K562 (cell line): Measurements from ENCODE around the gene CNGA1. TPM values are rescaled to one million over a fixed set of nuclear protein-coding genes. Genes with fewer than 3 reads are reported as not detected.

Experiments used
- YY1 ChIP-seq, 3 experiments: IDR thresholded peaks; 2 replicates each; pipeline ENCODE4 v1.6.1; 2011; ENCODE audit warnings: low read length in 2 of 3, mild to moderate bottlenecking in 2 of 3, moderate library complexity in 2 of 3, borderline replicate concordance in 1 of 3, control low read depth in 1 of 3, low read depth in 1 of 3; ENCODE audit not compliant: insufficient read depth in 3 of 3, insufficient replicate concordance in 2 of 3, control insufficient read depth in 1 of 3, insufficient read length in 1 of 3; ENCODE audit errors: extremely low read depth in 1 of 3
- polyA plus RNA-seq, 8 experiments: library from polyadenylated mRNA; depleted of rRNA in 4 of 8; stranded (reverse) in 5 of 8; unstranded in 3 of 8; fragments of >200 nt; fragmentation: Nextera tagmentation in 2 of 8; fragmentation: Illumina TruSeq in 1 of 8; extraction: Ambion mirVana in 2 of 8; extraction: Trizol in 1 of 8; gene quantifications; 2 replicates each; pipeline versions ENCODE4 v1.2.1 to v1.2.3, GENCODE V29; 2011 to 2014; ENCODE audit warnings: inconsistent platforms in 1 of 8, missing spikeins in 1 of 8
- total RNA-seq, 7 experiments: library from RNA; depleted of rRNA in 6 of 7; stranded (reverse); fragments of >200 nt in 6 of 7; fragmentation: Illumina TruSeq in 2 of 7; extraction: Trizol in 2 of 7; gene quantifications; 2 replicates each; pipeline versions ENCODE4 v1.2.1 to v1.2.3, GENCODE V29; 2011 to 2021; ENCODE audit warnings: low replicate concordance in 1 of 7
- TF ChIP-seq, protein P1 (sequence below): fragments of 450-650 bp; IDR thresholded peaks from 2 replicates; pipeline ENCODE4 v1.6.1; 2016; ENCODE audit warnings: mild to moderate bottlenecking, moderate library complexity

The CNGA1 gene
- total and polyA plus RNA-seq, 9 of the 15 experiments (the other 6 are each of a cell fraction or from before 2014, with no cell fraction given): 0.03 to 0.29 (median 0.04) TPM; not detected in 5

DNA sequence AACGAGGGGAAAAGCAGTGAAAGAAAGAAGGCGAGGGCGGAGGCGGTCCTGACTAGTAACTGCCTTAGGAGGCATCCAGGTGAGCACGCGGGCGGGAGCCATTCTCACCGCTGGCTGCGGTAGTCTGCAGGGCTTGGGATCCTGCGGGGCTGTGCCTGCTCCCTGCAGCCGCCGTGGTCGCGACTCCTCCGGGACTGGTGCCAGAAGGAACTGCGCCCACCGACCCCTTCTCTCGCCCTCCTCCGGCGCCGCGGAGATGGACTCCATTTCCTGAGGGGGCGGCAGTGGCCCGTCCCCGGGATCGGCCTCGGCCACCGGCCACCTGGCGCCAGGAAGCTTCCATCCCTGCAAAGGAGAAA lies 102.6 kb downstream of the CNGA1 start (continued):
- TF ChIP-seq, protein P1, sequence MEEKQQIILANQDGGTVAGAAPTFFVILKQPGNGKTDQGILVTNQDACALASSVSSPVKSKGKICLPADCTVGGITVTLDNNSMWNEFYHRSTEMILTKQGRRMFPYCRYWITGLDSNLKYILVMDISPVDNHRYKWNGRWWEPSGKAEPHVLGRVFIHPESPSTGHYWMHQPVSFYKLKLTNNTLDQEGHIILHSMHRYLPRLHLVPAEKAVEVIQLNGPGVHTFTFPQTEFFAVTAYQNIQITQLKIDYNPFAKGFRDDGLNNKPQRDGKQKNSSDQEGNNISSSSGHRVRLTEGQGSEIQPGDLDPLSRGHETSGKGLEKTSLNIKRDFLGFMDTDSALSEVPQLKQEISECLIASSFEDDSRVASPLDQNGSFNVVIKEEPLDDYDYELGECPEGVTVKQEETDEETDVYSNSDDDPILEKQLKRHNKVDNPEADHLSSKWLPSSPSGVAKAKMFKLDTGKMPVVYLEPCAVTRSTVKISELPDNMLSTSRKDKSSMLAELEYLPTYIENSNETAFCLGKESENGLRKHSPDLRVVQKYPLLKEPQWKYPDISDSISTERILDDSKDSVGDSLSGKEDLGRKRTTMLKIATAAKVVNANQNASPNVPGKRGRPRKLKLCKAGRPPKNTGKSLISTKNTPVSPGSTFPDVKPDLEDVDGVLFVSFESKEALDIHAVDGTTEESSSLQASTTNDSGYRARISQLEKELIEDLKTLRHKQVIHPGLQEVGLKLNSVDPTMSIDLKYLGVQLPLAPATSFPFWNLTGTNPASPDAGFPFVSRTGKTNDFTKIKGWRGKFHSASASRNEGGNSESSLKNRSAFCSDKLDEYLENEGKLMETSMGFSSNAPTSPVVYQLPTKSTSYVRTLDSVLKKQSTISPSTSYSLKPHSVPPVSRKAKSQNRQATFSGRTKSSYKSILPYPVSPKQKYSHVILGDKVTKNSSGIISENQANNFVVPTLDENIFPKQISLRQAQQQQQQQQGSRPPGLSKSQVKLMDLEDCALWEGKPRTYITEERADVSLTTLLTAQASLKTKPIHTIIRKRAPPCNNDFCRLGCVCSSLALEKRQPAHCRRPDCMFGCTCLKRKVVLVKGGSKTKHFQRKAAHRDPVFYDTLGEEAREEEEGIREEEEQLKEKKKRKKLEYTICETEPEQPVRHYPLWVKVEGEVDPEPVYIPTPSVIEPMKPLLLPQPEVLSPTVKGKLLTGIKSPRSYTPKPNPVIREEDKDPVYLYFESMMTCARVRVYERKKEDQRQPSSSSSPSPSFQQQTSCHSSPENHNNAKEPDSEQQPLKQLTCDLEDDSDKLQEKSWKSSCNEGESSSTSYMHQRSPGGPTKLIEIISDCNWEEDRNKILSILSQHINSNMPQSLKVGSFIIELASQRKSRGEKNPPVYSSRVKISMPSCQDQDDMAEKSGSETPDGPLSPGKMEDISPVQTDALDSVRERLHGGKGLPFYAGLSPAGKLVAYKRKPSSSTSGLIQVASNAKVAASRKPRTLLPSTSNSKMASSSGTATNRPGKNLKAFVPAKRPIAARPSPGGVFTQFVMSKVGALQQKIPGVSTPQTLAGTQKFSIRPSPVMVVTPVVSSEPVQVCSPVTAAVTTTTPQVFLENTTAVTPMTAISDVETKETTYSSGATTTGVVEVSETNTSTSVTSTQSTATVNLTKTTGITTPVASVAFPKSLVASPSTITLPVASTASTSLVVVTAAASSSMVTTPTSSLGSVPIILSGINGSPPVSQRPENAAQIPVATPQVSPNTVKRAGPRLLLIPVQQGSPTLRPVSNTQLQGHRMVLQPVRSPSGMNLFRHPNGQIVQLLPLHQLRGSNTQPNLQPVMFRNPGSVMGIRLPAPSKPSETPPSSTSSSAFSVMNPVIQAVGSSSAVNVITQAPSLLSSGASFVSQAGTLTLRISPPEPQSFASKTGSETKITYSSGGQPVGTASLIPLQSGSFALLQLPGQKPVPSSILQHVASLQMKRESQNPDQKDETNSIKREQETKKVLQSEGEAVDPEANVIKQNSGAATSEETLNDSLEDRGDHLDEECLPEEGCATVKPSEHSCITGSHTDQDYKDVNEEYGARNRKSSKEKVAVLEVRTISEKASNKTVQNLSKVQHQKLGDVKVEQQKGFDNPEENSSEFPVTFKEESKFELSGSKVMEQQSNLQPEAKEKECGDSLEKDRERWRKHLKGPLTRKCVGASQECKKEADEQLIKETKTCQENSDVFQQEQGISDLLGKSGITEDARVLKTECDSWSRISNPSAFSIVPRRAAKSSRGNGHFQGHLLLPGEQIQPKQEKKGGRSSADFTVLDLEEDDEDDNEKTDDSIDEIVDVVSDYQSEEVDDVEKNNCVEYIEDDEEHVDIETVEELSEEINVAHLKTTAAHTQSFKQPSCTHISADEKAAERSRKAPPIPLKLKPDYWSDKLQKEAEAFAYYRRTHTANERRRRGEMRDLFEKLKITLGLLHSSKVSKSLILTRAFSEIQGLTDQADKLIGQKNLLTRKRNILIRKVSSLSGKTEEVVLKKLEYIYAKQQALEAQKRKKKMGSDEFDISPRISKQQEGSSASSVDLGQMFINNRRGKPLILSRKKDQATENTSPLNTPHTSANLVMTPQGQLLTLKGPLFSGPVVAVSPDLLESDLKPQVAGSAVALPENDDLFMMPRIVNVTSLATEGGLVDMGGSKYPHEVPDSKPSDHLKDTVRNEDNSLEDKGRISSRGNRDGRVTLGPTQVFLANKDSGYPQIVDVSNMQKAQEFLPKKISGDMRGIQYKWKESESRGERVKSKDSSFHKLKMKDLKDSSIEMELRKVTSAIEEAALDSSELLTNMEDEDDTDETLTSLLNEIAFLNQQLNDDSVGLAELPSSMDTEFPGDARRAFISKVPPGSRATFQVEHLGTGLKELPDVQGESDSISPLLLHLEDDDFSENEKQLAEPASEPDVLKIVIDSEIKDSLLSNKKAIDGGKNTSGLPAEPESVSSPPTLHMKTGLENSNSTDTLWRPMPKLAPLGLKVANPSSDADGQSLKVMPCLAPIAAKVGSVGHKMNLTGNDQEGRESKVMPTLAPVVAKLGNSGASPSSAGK: 0 out of 2 replicates have a peak, but pooled peaks have one; percentile 37
- TF ChIP-seq YY1 (IDR thresholded peaks at IDR 0.05; ENCODE audit: borderline replicate concordance in 1 of 3, control insufficient read depth in 1 of 3, extremely low read depth in 1 of 3, insufficient read depth in 3 of 3, insufficient read length in 1 of 3, insufficient replicate concordance in 2 of 3, low read depth in 1 of 3, low read length in 2 of 3): peak in 1 of 3 experiments; percentile 72
